ENCODE data around the gene NOC2L. TPM values are rescaled to one million over a fixed set of nuclear protein-coding genes. Genes with fewer than 3 reads are reported as not detected.
"Not testable (repeated sequence)": the region's sequence is repeated elsewhere in the genome, so short reads cannot be mapped to it uniquely, and the experiment has no call there.

The NOC2L gene
- total and polyA plus RNA-seq, 12 donors: 38.3 to 64.8 (median 43.5) TPM

- peak overlapping the region in 8 of 10 donors; percentile 26 to 97 (median 91) for H3K27ac ChIP-seq
- intact Hi-C loops (cut with DNase I): loop anchor here in 4 of 10 donors (5.0 kb wide), 2 partner anchors 83 to 88 kb away; no protein-coding TSS in a partner anchor
- peaks cover 0 to 4% (median 0%) of the 10 kb centered on the region in 9 donors for H3K36me3 ChIP-seq
- no peaks in the 10 kb centered on the region for H3K9me3 ChIP-seq
- H3K4me1 ChIP-seq: peaks cover 0 to 60% (median 11%) of the 10 kb centered on the region in 9 donors
- H3K4me3 ChIP-seq: peak overlapping the region; percentile 19 to 60 (median 57)
- H3K27me3 ChIP-seq: peaks cover 0 to 35% (median 17%) of the 10 kb centered on the region in 7 donors
- DNase-seq (no peak), ATAC-seq (no peak)
- WGBS, 2 donors: 76 to 93% methylated on average over 9 of the region's 9 CpGs
- no peak for TF ChIP-seq CTCF (IDR thresholded peaks at IDR 0.05)
Measured at GRCh38 chr1:979744-980072, 20.7 kb upstream of the NOC2L start.

GRCh38 chr1:978835-979743 lies 20.0 kb upstream of the NOC2L start:
- Histone ChIP-seq H3K27ac (peak overlapping the region in 9 of 10 donors; percentile 0 to 97 (median 87)), H3K36me3 (peaks cover 0 to 4% (median 0%) of the 10 kb centered on the region in 9 donors), H3K9me3 (no peaks in the 10 kb centered on the region), H3K4me1 (peaks cover 0 to 61% (median 8%) of the 10 kb centered on the region in 9 donors), H3K4me3 (peak overlapping the region; percentile 19 to 60 (median 57)), H3K27me3 (peaks cover 0 to 41% (median 24%) of the 10 kb centered on the region in 7 donors)
- intact Hi-C loops (cut with DNase I): no loop called here
- TF ChIP-seq CTCF (IDR thresholded peaks at IDR 0.05): no peak
- DNase-seq (peak in 1 of 2 donors; percentile 18), ATAC-seq (no peak)
- 72 to 88% methylated on average over 60 of the region's 60 CpGs for WGBS, 2 donors

GRCh38 chr1:978069-978834 lies 19.2 kb upstream of the NOC2L start:
- TF ChIP-seq CTCF (IDR thresholded peaks at IDR 0.05): no peak
- peaks cover 0 to 64% (median 7%) of the 10 kb centered on the region in 9 donors for H3K4me1 ChIP-seq
- peak overlapping the region in 9 of 10 donors; percentile 0 to 97 (median 53) for H3K27ac ChIP-seq
- ATAC-seq (peak; percentile 2 to 28 (median 11)), DNase-seq (peak; percentile 64 to 66)
- 77 to 84% methylated on average over 40 to 44 of the region's 44 CpGs for WGBS, 2 donors
- H3K4me3 ChIP-seq: peak overlapping the region in 9 of 10 donors; percentile 39 to 60 (median 58)
- no peaks in the 10 kb centered on the region for H3K9me3 ChIP-seq
- H3K36me3 ChIP-seq: peaks cover 0 to 4% (median 0%) of the 10 kb centered on the region in 9 donors
- intact Hi-C loops (cut with DNase I): no loop called here
- peaks cover 0 to 44% (median 32%) of the 10 kb centered on the region in 7 donors for H3K27me3 ChIP-seq

GRCh38 chr1:976791-977190 lies 17.7 kb upstream of the NOC2L start:
- H3K9me3 ChIP-seq; intact Hi-C loops (cut with DNase I); H3K27ac ChIP-seq; H3K36me3 ChIP-seq; ATAC-seq; H3K4me3 ChIP-seq: not testable (repeated sequence)
- WGBS, 2 donors: 62 to 80% methylated on average over 9 to 16 of the region's 39 CpGs
- peak in 1 of 2 donors; percentile 30 for DNase-seq
- H3K27me3 ChIP-seq: peaks cover 0 to 51% (median 41%) of the 10 kb centered on the region in 7 donors
- H3K4me1 ChIP-seq: peaks cover 0 to 60% (median 7%) of the 10 kb centered on the region in 9 donors
